ENCODE measurements around the gene NUDT19.

NUDT19 gene

DNA sequence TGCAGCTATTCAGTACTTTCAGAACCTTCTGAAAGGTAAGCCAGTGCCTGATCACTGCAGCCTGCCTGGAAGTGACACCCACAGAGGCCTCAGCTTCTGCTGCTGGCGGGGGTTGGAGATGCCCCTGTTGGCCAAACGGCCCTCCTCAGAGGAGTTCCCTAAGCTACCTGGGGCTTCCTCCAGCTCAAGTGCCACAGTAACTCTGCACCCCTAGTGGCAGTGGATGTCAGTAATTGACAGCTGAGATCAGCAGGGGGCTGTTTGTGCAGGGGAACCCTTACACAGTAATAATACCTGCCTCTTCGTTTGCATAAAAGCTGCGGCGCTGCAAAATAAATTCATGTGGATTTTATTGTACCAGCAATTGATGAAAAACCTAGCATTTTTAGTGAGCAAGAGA, 56.9 kb downstream of the NUDT19 start:
- Histone ChIP-seq H3K4me3 (no peak overlapping the region), H3K27ac (no peak overlapping the region)
- TF ChIP-seq CTCF (IDR thresholded peaks at IDR 0.05) = no peak
- no peak for DNase-seq (ENCODE audit: low spot score)

DNA sequence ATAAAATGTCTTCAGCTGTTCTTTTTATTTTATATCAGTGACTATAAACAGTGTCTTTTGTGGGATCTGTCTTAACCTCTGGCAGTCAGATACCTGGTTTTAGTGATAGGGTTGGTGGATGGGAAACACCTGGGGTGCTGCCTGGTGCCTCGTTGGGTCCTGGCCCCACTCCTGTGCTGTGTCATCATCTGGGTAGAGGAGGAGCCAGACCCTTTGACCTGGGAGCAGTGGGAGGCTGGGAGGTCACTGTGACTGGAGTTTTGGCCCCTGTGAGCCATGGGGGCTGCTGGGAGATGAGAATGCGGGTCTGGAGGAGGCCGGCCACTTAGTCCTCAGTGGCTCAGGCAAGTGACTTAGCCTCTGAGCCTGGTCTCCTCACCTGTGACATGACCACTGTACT, 57.3 kb downstream of the NUDT19 start:
- Histone ChIP-seq H3K4me3 (no peak overlapping the region), H3K27ac (no peak overlapping the region)
- DNase-seq (ENCODE audit: low spot score) = no peak
- TF ChIP-seq CTCF (IDR thresholded peaks at IDR 0.05) = no peak

GRCh38 chr19:32749361-32749760, 57.7 kb downstream of the NUDT19 start:
- DNase-seq (ENCODE audit: low spot score) = no peak
- no peak for TF ChIP-seq CTCF (IDR thresholded peaks at IDR 0.05)

GRCh38 chr19:32750441-32751055, 58.9 kb downstream of the NUDT19 start:
- no peak overlapping the region for H3K27ac ChIP-seq
- no peak for DNase-seq (ENCODE audit: low spot score)
- no peak overlapping the region for H3K4me3 ChIP-seq
- TF ChIP-seq CTCF (IDR thresholded peaks at IDR 0.05) = no peak

More at GRCh38 chr19:32749361-32749760, 57.7 kb downstream of the NUDT19 start:
- H3K4me3 ChIP-seq = no peak overlapping the region
- no peak overlapping the region for H3K27ac ChIP-seq

DNA sequence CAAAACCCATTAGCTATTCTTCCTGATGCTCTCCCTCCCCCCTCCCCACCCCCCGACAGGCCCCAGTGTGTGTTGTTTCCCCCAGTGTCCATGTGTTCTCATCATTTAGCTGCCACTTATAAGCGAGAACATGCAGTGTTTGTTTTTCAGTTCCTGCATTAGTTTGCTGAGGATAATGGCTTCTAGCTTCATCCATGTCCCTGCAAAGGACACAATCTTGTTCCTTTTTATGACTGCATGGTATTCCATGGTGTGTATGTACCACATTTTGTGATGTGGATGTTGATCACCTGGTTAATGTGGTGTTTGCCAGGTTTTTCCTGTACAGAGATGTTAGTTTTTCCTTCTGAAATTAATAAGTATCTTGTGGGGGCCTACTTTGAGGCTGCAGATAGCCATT, 59.4 kb downstream of the NUDT19 start:
- no peak for TF ChIP-seq CTCF (IDR thresholded peaks at IDR 0.05)
- Histone ChIP-seq H3K4me3 (no peak overlapping the region), H3K27ac (no peak overlapping the region)
- no peak for DNase-seq (ENCODE audit: low spot score)

DNA sequence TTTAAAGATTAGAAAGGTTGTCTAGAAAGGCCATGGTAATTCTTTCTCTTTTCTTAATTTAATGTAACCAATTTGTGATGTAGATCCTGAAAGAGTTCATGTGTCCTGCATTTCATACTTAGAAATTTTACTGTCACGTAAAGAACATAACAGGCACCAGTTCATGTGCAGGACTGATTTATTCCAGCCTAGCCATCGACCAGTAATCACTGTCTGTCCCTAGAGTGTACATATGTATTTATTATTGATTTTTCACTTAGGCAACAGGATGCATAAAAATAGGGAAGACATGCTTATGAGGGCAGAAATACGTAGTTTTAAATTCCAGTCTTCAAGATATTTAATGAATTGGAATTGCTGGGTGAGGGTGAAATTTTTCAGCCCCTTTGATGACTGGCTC, 65.6 kb downstream of the NUDT19 start:
- DNase-seq (ENCODE audit: low spot score) = no peak
- no peak for TF ChIP-seq CTCF (IDR thresholded peaks at IDR 0.05)
- no peak overlapping the region for H3K27ac ChIP-seq
- no peak overlapping the region for H3K4me3 ChIP-seq
